NCI-H1417 (cell line): Measurements from ENCODE around the gene FGF8.

ENCODE experiments used
- DNase-seq, 3 experiments: peaks; one replicate each; lab custom pipeline; 2025; lab: John Stamatoyannopoulos, UW

The FGF8 gene

GRCh38 chr10:101725296-101726114 lies 50.4 kb downstream of the FGF8 start:
- no peak for DNase-seq

- no peak for DNase-seq
Measured at GRCh38 chr10:101724446-101724845, 51.5 kb downstream of the FGF8 start.

GRCh38 chr10:101723176-101723575 lies 52.7 kb downstream of the FGF8 start:
- DNase-seq, result no peak

GRCh38 chr10:101721806-101722205 lies 54.1 kb downstream of the FGF8 start:
- no peak for DNase-seq

GRCh38 chr10:101720606-101721230 lies 55.2 kb downstream of the FGF8 start:
- no peak for DNase-seq
